Stimulated activated CD8-positive, alpha-beta memory T cell treated with anti-CD3 and anti-CD28 coated beads, Interleukin-4, amount 100 ng/mL, for 48 hours (primary cell): ENCODE data around the gene TIE1.

Source experiments
- DNase-seq: peaks from one replicate; pipeline ENCODE4 v3.0.0-alpha.2; 2020

Gene TIE1

GRCh38 chr1:43300378-43301094 is at the start of gene TIE1:
TSS of gene TIE1 (plus strand) at chr1:43300982. CDS start at chr1:43301072, 90 bp downstream.
- no peak for DNase-seq

- no peak for DNase-seq
These were observed 49.8 kb upstream of the TIE1 start for GRCh38 chr1:43251024-43251423.

DNA sequence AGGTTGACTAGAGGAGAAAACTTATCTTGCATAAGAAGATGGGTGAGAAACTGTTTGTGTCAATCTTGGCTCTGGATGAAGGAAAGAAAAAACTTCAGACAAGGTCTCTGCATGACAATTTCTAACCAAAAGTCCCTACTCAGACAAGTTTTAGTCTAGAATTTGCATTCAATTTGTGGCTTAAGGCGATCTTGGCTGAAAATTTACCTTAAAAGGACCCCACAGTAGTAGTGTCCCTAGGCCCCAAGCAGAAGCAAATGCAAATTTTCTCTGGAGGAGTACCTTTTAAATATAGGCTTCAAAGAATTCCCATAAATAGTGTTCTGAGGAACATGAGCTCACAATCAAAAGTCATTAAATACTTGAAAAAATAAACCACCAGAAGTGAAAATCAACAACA is 48.6 kb upstream of the TIE1 start:
- DNase-seq: no peak

DNA sequence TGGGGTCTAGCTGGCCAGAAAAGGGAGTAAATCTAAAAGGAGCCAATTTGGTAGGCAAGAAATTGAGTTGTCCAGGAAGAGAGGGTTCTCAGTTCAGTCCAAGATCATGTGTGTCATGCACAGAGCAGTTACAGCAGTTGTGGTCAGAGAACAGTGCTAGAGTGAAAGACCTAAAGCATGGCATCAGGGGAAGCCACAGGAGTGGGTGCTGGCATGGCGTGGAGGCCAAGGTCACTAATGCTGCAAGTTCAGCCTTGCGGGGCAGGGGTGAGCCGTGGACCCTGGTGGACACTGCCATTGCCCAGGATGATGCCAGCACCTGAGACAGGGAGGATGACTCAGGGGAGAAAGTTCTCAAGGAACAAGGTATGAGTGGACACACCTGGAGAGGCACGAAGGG is 47.6 kb upstream of the TIE1 start:
- DNase-seq: no peak

- no peak for DNase-seq
These were observed 46.9 kb upstream of the TIE1 start for GRCh38 chr1:43253876-43254275.

DNA sequence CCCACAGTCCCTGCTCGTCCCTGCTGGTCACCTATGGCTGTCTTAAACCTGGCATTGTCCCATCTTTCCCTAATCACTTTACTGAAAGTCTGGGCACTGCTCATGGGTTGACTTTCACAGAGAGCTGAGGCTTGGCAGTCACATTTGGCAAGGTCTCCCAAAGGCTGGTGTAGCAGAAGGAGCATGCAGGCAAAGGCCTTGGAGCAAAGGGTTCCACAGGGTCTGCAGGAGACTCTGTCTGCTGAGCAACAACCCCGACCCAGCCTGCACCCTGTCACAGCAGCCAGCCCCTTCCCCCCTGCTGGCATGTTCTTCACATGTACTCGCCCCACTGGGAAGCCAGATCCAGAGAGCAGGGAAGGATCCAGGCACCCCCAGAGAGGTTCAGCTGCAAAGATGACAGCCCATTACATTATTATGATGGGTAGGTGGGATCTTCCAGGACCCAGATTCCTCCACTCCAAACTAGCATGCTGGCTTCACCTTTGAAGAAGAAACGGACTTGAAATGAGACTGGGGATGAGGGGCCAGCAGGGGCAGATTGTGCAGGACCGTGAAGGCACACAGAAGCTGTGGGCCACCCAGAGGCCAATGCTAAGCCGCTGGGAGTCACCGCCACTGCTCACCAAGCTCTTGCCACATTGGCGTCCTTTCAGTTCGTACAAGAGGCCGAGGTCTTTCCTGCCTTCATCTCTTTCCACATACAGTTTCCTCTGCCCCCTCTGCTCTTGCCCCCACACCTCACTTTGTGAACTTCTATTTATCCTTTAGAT is 45.2 kb upstream of the TIE1 start:
- DNase-seq: no peak

DNA sequence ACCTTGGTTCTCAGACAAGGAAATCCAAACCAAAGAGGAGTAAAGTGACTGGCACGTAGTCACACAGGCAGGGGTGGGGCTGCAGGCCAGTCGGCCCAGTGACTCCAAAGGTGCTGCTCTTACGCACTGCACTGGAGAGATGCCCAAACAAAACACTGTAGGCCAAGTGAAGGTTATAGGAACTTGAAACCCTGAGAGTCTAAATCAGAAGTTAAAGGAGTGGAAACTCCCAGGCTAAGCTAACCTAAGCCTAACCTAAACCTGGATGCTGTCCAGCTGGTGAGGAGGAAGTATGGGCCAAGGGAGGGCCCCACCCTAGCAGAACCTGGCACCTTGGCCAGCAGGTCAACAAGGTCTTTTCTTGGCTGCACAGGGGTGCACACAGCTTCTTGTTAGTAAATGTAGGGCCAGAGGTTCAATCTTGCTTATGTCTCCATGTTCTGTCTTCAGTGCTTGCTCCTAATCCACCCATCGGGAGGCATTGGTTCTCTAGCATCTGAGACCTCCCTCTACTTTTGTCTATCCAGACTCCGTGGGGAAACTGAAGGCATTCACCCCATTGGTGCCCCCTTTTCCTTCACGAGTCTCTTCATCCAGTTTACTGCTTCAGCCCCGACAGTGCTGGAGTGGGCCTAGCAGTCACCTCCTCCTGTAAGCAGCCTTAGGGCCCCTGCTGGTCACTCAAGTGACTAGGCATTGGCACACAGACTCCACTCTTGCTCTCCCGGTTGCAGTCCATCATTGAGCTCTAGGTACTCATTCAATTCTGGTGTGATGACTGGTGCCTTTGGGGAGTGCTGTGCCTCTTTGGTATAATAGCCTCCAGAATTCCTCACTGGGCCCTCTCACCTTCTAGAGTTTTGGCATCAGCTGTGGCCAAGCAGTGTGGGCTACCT is 43.9 kb upstream of the TIE1 start:
- no peak for DNase-seq

GRCh38 chr1:43258370-43258769 is 42.4 kb upstream of the TIE1 start:
- DNase-seq: no peak

- no peak for DNase-seq
These were observed 35.4 kb upstream of the TIE1 start for GRCh38 chr1:43265431-43265830.

GRCh38 chr1:43266881-43267280 is 33.9 kb upstream of the TIE1 start:
- DNase-seq: no peak

DNA sequence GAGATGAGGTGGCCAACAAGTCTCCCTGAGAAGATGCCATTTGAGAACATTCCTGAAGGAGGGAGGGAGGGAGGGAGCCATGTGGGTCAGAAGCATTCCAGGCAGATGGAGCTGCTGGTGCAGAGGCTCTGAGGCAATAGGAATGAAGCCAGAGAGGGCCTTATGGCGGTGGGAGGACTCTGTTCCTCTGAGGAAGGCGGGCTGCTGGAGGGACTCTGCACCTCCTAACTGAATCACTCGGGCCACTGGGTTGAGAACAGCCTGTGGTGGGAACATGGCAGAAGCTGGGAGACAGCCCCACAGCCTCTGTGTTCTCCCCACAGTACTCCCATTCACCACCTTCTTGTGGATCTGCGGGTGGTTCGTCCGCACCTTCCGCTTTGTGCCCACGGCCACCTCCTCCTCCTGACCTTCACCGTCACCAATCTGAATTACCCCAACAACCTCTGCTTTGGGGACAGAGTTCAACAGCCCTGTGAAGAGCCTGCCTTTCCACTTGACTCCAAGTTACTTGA is 33.4 kb upstream of the TIE1 start:
- peak; percentile 14 for DNase-seq

GRCh38 chr1:43267818-43268425 is 32.9 kb upstream of the TIE1 start:
- DNase-seq: peak; percentile 14

DNA sequence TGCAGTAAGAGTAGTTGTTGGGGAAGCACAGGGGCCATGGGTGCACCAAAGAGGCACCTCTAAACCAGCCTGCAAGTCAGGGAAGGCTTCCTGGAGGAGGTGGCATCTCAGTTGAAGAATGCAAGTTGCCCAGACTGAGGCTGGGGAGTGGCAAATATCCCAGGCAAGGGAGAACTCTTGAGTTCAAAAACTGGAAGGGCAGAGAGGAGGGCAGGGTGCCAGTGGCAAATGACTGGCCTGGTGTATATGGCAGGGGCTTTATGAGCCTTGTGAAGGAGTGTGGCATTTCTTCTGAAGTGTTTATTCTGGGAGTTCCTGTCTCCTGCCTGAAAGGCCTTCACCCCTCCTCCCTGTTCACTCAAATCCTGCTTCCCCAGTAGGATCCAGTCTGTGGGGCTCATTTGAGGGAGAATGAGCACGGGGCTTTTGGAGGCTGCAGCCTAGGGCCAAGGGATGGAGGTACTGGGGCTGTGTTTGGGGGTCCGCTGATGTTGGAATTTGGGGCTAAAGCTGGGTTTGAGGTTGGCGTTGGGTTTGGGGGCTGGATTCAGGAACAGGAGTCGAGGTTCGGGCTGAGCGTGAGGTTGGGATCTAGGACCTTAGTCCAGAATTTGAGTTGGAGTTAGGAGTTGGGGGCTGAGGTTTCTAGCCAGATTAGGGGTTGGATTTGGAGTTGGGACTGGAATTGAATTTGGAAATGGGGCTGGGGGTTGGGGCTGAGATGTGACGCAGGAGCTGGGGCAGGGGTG is 31.0 kb upstream of the TIE1 start, which contains the start of gene TMEM125:
Gene TMEM125, plus strand, starts transcription at position 357 of the 749 bp plus-strand sequence. CDS start 2,740 bp downstream, outside the sequence.
- DNase-seq: peak; percentile 22

GRCh38 chr1:43270421-43271095 is 30.2 kb upstream of the TIE1 start:
- DNase-seq: peak; percentile 36

DNA sequence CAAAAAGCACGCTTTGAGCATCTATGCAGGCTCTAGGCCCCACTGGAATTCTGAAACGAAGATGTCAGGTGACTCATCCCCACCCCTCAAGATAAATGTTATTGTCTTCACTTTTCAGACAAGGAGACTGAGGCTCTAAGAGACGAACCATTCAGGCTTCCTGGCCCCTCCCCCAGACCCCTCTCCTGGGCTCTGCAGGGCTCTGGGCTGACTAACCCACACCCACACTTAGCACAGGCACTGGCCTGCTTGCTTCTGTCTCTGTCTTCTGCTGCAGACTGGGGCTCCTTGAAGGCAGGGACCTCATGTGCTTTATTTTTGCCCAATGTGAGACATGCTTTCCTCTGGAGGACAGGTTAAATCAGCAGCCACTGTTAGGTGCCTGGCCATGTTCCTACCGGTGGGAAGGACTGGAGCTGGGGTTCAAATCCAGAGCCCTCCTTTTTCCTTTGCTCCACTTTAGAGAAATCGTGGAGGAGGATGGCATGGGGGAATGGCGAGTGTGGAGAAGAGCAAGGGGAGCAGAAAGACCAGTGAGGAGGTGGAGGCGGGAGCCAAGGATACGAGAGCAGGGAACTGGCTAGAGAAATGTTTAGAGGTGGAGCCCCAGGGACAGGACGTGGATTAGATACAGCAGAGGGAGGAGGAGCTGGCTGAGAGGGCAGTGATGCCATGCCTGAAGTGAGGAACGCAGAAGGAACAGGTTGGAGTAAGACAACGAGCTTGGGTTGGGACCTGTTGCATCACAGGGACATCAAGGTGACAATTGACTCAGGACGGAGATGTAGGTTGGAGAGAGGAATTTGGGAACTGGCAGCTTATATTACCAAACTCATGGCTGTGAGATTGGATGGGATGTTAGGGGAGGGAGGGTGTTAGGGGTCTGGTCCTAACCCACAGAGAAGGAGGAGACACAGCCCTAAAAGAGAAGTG is 29.3 kb upstream of the TIE1 start:
- DNase-seq: peak; percentile 24

DNA sequence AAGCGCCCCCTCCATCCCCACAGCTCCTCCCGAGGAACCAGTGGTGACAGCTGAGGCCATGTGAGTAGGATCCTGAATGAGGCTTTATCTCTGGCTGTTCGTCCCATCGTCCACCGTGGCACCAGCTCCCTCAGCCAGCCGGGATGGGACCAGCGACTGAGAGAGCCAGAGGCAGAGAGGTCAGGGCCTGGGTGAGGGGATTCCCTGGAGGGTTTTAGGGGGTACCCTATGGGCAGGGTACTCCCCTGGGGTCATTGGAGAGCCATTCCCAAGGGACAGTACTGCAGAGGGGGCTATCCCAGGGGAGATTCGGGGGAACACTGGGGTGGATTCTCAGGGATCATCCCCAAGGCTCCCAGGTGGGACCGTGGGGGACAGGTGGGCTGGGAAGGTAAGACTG is 28.6 kb upstream of the TIE1 start:
- DNase-seq: no peak

GRCh38 chr1:43272576-43273571 is 27.9 kb upstream of the TIE1 start:
- no peak for DNase-seq

DNA sequence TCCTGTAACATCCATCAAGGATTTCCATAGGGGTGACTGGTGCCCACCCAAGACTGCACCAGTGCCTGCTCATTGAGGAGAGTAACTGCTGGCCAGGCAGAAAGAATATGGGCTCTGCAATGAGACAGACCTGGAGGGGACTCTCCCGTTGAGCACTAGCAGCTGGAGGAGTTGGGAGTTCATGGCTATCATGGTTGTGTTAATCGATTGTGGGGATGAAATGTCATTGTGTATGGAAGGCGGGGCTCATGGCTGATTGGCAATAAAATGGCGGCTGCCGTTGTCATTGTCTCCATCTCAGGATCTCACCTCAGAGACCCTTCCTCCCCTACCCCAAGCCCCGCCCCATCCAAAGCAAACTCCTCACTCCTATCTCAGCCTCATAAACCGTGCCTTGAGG is 27.1 kb upstream of the TIE1 start:
- DNase-seq: no peak
